GM19351 (cell line): Measurements from ENCODE around the gene RRP12.
"Not testable (repeated sequence)": the region's sequence is repeated elsewhere in the genome, so short reads cannot be mapped to it uniquely, and the experiment has no call there.

ENCODE experiments used
- ATAC-seq: cut with Tn5 transposase; IDR thresholded peaks from one replicate; pipeline ENCODE4 v1.9.1; 2021; ENCODE audit warnings: mild to moderate bottlenecking, moderate library complexity; ENCODE audit not compliant: unreplicated experiment

The RRP12 gene

DNA sequence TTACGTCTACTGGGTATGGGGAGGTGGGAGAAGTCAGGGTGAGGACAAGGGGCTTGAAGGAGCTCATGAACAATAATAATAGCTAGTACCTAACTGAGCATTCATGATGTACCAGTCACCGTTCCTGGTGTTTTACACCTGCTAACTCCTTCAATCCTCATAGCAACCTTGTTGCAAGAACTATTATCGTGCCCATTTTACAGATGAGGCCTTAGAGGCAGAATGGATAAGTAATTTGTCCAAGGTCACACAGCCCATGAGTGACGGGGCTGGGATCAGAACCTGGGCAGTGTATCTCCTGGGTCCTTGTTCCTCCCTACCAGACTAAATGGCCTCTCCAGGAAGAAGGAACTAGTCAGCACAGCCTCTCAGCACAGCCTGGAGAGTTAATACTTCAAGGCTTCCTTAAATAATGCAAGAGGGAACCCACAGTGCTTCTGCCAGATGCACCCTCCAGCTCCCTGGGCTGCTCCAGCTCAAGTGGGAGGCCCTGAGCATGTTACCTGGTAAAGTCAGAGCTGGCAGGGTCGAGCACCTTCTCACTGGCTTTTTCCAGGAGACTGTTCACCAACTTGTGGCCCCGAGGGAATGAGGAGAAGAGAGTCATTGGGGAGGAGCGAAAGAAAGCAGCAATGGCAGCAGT, 28.8 kb downstream of the RRP12 start:
- no peak for ATAC-seq

DNA sequence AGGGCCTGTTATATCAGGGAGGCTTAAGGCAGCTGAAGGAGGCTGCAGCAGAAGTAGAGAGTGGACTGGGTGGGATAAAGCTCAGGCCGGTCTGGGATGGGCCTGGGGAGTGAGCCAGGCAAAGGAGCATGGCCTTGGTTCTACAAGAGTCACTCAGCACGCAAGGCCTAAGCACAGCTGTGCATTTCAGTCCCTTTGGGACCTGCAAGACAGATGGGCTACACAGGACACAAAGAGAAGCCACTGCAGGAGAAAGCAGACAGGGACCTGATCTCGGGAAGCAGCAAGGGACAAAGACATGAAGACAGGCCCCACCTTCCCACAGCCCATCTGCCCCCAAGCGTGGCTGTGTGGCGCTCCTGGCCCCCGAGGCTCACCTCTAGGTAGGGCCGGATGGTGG, 29.4 kb downstream of the RRP12 start:
- ATAC-seq = no peak

DNA sequence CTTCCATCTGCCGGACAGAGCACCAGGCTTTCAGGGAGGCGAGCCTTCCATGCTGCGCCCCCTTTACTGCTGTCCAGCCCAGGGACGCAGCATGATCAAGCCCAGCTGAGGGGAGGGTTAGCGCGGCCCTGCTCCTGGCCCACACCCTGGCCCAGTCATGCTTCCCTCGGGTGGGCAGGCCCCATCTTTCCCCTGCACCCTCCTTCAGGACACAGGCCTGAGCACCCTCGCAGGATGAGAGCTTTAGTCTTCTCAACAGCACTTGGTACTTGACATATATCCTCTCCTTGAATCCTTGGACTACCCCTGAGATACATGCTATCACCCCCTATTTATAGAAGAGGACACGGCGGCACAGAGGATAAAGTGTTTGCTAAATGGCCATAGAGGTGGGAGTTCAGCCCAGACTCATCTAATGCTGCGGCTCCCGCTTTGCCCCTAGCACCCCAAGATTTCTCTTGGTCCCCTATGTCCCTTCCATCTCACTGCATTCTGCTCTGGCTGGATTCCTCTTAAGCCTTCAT, 34.0 kb downstream of the RRP12 start:
- ATAC-seq = no peak

DNA sequence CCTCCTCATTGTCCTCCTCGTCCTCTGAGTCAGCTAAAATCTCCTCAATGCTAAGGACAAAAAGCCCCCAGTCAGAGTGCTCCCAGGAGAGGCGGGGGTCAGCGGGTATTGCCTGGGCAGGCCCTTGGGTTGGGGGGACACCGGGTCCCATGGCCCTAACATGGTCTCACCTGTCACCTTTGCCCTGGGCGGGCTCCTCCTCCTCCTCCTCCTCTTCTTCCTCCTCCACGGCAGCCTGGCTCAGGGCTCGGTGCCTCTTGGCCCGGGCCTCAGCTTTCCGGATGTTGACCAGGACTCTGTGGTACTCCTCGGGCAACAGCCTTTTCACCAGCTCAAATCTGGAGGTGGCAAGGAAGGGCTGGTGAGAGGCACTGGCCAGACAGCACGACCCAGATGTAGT, 34.6 kb downstream of the RRP12 start:
- ATAC-seq = no peak

DNA sequence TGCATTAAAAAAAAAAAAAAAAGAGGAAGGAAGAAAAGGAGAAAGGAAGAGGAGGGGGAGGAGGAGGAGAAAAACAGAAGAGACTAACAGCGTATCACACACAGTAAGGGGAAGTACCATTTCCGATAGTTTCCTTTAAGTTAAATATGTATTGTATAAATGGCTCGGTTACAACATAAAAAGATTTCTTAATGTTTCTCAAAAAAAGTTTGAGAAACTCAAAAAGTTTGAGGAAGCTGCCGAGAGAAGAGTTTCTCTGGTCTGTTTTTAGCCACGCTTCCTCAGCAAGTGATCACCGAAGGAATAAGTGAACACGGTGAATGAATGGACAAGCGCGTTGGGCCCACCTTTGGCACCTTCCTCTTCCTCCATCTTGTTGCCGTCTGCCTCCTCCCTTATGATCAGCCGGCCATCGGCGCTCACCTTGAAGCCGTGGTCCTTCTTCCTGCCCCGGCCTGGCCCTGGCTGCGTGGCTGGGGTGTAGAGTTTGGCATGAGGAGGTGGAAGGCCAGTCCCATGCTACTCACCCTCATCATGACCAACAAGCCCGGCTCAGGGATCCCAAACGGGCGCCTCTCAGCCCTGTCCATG, 35.3 kb downstream of the RRP12 start:
- ATAC-seq = no peak

DNA sequence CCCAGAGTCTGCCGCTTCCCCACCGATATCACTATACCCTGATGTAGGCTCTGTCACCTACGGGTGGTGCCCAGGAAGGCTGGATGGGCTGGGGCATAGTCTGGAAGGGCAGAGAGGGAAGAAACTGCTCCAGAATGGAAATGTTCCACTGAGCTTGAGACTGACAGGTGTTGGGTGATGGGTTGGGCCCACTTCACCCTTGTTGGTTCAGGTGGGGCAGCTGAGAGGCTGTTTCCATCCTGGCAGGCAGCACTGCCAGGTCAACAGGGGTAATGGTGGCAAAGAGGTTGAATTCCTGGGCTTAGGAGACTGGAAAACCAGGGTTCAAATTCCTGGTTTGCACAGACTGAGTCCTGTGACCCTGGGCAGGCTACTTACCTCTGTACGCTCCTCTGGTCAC, 38.1 kb downstream of the RRP12 start:
- ATAC-seq = no peak

DNA sequence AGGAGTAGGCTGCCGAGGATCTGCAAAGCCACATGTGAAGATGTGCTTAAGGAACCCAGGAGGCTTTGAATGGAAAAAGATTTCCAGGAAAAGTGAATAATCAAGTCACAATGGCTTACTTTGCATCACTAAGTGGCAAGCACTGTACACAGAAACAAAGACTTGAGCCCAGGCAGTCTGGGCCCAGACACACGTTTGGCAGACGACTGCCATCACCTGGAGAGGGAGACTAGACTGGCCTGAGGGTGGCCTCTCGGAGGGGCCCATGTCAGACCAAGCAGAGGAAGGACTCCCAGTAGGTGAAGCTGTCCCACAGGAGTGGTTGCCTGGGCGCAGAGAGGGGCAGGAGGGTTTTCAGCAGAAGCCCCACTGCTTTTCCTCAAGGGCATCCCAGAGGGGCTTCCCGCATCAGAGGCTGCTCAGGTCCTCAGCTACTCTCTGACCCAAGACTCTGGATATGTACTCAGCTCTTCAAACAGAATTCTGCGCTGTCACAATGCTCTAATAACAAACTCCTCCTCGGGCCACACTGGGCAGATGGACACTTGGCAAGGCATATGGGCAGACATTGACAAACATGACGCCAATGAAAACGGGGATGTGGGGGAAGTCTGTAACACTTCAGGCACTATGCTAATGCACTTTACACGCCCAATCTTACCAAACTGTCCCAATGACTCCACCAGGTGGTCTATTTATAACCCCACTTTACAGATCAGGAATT, 38.7 kb downstream of the RRP12 start:
- no peak for ATAC-seq

DNA sequence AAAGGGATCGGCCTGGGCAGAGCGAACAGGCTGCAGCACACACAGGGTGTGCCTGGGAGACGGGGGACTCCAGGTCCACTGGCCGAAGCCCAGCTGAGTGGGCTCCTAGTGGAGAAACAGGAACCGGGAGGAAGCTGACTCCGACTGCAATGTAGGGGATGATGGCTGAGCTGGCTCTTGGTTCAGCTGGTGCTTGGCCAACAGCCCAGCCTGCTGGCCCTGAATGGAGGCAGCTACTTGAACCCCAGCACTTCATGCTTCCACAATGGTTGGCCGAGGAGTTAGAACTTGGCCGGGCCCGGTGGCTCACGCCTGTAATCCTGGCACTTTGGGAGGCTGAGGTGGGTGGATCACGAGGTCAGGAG, 39.6 kb downstream of the RRP12 start:
- no peak for ATAC-seq

DNA sequence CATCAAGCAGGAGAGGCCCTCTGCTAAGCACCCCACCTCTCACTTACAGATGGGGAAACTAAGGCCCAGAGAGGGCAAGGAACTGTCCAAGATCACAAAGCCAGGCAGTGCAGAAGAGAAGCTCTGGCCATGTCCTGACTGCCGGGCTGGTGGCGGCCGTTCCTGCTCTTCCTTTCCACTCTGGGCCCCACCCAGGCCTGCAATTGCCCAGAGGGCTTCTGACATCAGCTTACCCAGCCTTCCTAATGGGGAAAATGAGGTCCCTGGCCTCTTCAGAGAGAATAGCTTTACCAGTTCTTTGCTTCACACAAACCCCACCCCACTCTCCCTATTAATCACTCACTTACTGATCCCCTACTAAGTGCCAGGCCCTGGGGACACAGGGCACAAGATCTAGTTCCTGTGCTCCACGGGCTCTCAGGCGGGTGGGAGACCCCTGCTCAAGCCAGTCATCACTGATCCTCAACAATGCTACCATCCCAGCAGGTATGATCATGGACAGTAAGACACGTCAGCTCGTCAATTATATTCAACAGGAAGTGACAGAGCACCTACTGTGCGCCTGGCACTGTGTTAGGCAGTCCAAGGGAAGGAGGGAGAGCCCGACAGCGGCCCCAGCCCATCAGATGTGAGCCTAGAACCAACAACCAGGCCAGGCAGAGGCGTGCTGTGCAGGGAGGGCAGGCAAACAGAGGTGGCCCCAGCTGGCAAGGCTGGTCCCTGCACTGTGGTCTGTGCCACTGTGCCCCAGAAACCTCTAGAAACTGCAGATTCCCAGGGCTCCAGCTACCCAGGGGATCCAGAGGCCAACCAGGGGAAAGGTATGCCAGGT, 40.2 kb downstream of the RRP12 start:
- ATAC-seq = no peak

DNA sequence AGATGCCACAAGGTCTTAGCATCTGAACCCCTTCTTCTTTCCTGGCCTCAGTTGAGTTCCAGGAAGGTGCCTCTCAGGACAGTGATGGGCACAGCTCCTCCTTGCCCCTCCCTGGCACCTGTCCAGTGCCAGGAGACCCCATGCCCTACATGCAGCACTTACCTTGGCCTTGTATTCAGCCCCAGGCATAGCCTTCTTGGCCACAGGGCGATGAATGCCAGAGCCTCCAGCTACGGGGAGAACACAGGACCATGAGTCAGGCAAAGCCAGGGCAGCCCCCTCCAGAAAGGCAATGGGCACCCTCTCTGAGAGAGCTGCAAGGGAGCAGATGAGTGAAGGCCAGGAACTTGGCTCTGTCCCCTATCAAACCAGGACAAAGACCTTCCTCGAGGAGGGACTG, 42.4 kb downstream of the RRP12 start:
- no peak for ATAC-seq

DNA sequence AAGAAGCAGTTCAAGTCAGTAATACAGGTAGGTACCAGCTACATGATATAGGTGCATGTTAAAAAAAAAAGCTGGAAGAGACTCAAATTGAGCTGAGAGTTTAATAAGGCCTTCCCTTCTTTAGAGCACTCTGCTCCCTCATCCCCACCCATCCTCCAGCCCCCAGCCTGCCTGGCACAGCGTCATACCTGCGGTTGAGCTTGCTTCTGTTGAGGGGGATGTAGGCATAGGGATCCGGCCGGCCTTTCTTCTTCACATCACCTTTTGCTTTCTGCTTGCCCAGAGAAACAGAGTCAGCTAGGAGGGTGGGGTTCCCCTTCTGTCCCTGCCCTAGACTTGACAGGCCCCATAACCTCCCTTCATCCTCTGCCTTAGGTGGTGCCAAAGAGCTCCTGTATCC, 42.8 kb downstream of the RRP12 start:
- ATAC-seq = no peak

DNA sequence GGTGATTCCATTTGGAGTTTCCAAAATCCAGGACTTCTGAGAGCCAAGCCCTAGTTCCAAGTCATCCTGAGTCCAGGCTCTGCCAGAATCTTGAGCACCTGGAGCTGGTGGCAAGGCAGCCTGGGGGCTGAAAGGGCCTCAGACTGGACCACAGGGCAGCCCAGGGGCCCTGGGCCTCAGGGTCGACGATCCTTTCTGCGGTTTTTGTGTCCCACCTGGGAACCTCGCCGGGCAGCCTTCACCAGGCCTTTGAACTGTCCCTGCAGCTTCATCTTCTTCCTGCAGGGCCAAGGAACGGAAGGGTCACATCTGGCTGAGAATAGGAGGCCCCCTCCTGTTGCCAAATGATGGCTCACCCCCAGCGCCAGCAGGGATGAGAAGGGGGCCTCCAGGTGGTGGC, 44.2 kb downstream of the RRP12 start:
- ATAC-seq = no peak

DNA sequence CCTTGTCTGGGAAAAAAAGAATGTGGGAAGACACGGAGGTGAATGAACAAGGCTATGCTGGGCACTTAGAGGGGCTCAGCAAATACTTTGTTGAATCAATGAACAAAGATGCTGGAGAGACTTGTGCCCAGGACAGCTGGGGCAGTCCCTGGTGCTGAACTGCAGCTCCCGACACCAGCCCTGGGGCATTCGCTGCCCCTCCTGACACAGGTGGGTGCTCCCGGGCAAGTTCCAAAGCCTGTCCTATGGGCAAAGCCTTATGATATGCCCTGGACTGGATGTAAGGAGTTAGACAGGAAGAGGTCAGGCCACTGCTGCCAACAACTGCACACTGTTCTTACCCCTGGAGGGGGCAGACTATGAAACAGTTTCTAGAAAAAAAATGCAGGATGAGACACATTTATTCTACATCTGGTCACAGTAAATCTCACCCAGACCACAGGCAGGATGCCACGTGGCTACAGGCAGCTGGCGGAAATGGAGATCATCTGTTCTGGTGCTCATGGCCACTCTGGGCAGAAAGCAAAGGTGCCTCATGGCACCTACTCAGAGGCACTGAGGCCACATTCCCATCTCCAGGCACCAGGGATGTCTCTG, 44.7 kb downstream of the RRP12 start:
- no peak for ATAC-seq

DNA sequence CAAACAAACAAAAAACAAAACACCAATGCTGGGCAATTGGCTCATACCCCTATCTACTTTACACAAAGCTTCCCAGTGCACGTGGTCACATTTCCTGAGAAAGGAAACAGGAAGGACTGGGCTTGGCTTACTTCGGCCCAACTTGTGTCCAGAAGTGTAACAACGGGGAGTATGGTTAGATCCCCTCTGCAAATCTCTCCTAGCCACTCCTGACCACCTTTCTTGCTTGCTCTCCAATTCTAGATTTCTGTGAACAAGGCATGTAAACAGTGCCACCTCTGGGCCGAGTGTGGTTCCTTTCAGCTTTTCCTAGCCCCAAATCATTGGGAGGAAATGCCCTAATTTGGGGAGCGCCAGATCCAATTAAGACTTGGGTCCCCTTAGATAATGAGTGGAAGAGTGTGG, 45.6 kb downstream of the RRP12 start:
- no peak for ATAC-seq

DNA sequence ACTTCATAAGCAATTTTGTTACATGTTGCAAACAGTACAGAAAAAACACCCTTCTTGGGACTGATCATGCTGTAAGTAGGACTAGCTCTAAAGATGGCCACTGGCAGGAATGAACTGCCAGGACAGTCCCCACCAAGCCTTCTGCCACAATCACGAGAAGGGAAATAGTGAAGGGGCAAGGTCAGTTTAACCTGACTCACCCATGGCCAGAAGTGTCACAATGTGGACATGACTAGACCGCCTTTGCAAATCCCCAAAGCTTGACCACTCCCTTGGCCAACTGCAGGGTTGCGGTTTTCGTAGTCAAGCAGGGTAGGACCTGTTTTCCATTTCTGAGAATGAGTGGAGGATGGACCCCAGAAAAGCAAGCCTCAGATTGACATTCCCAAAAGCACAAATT, 47.2 kb downstream of the RRP12 start:
- no peak for ATAC-seq

DNA sequence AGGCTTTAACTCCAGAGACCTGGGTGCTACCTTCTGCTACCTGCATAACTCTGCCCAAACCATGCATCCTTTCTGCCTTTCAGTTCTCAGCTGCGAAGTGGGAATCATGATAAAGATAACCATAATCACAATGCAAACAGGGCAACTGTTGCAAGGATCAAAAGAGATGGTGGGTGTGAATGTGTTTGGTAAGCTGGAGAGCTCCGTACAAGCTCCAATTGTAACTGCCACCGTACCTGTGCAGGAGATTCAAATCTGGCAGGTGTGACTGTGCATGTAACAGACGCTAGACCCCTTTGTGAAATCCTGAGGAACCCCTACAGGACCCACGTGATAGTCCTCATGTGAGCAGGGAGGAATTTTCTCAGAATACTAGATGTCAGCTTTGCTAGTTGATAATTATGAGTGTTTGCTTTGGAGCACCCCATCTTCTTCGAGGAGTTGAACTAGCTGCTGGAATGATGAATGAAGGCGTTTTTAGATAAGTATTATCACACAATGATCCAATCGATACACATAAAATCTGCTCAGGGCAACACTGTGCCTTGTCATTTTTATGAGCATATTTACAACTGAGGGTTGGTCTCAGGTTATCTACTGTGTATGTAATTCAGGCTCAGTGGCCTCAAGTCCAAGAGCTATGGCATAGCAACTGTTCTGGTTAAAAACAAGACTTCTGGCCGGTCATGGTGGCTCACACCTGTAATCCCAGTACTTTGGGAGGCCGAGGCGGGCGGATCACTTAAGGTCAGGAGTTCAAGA, 51.2 kb downstream of the RRP12 start:
- no peak for ATAC-seq

DNA sequence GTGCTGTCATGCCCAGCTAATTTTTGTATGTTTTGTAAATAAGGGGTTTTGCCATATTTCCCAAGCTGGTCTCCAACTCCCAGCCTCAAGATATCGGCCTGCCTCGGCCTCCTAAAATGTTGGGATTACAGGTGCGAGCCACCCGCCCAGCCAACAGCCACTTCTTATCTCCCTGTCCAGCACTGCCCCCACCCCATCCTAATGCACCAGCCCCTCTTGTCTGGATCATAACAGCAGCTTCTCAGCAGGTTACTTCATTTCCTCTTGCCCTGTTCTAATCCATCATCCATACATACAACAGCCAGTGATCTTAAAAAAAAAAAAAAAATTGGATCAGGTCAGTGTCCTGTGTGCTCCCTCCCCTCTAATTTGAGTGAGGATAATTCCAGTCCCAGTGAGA, 53.8 kb downstream of the RRP12 start:
- no peak for ATAC-seq

DNA sequence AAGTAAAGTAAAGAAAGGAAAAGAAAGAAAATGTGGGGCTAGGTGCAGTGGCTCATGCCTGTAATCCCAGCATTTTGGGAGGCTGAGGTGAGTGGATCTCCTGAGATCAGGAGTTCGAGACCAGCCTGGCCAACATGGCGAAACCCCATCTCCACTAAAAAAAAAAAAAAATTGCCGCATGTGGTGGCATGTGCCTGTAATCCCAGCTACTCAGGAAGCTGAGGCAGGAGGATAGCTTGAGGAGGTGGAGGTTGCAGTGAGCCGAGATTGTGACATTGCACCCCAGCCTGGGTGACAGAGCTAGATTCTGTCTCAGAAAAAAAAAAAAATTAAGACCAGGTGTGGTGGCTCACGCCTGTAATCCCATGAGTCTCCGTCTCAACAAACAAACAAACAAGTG, 57.5 kb downstream of the RRP12 start:
- not testable (repeated sequence) for ATAC-seq

DNA sequence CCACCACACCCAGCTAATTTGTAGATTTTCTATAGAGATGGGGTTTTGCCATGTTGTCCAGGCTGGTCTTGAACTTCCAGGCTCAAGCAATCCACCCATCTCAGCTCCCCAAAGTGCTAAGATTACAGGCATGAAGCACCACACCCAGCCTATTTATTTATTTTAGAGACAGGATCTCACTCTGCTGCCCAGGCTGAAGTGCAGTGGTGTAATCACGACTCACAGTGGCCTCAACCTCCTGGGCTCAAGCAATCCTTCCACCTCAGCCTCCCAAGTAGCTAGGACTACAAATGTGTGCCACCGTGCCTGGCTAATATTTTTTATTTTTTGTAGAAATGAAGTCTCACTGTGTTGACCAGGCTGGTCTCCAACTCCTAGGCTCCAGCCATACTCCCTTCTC, 59.7 kb downstream of the RRP12 start:
- no peak for ATAC-seq

DNA sequence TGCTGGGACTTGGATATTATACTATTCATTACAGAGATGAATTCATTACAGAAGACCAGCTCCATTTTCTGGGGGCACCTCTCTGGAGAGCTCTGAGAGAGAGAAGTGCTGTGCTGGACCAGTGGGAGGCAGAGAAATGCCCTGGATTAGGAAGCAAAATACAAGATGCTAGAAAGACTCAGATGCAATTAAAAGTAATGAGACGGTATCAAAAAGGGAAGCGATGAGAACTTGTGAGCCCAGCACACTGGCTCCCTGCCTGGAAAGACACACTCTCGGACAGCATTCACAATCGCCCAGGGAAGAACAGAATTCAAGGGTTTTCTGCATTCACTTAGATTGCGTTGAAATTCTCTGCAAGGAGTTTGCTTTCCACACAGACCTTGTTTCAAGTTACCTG, 63.1 kb downstream of the RRP12 start:
- ATAC-seq = no peak
